Stimulated activated naive B cell treated with anti-CD40 and anti-IgM and Interleukin-4, amounts not matched to agents 10 μg/mL and 1 μg/mL and 100 μg/mL, for 72 hours (primary cell): ENCODE measurements around the gene SGMS2.

ENCODE experiments used
- ATAC-seq, 2 donors: fragments of 150-1000 bp; cut with Tn5 transposase; replicated peaks; 2 replicates each; pipeline ENCODE4 v1.10.0; 2021; ENCODE audit warnings: moderate library complexity in 1 of 2
- DNase-seq: peaks from one replicate; pipeline ENCODE4 v3.0.0; 2021
- H3K27ac Mint-ChIP-seq: one replicate; pipeline ENCODE4 v1.8.0; 2022; ENCODE audit warnings: mild to moderate bottlenecking, mixed read lengths
- H3K27me3 Mint-ChIP-seq, 2 donors: one replicate each; pipeline ENCODE4 v1.8.0; 2022; ENCODE audit warnings: mixed read lengths in 2 of 2
- H3K36me3 Mint-ChIP-seq, 2 donors: one replicate each; pipeline ENCODE4 v1.8.0; 2022; ENCODE audit warnings: mixed read lengths in 2 of 2, mild to moderate bottlenecking in 1 of 2
- H3K4me1 Mint-ChIP-seq, 2 donors: one replicate each; pipeline ENCODE4 v1.8.0; 2022; ENCODE audit warnings: mixed read lengths in 2 of 2, mild to moderate bottlenecking in 1 of 2
- H3K4me3 Mint-ChIP-seq, 2 donors: one replicate each; pipeline ENCODE4 v1.8.0; 2022; ENCODE audit warnings: mild to moderate bottlenecking in 2 of 2, mixed read lengths in 2 of 2, moderate library complexity in 1 of 2
- H3K9me3 Mint-ChIP-seq, 2 donors: one replicate each; pipeline ENCODE4 v1.8.0; 2022; ENCODE audit warnings: mixed read lengths in 2 of 2, mild to moderate bottlenecking in 1 of 2

SGMS2 gene

GRCh38 chr4:107870236-107870635 lies 45.5 kb downstream of the SGMS2 start:
- Mint-ChIP-seq H3K4me3 (no peak overlapping the region), H3K9me3 (no peaks in the 10 kb centered on the region), H3K27me3 (no peaks in the 10 kb centered on the region), H3K27ac (no peak overlapping the region), H3K4me1 (no peaks in the 10 kb centered on the region), H3K36me3 (no peaks in the 10 kb centered on the region)
- ATAC-seq (no peak), DNase-seq (no peak)

- Mint-ChIP-seq H3K27me3 (peaks cover 0 to 3% of the 10 kb centered on the region in 2 donors), H3K36me3 (no peaks in the 10 kb centered on the region), H3K9me3 (no peaks in the 10 kb centered on the region), H3K4me1 (no peaks in the 10 kb centered on the region), H3K27ac (no peak overlapping the region), H3K4me3 (no peak overlapping the region)
- DNase-seq: no peak
- no peak for ATAC-seq
Observed at GRCh38 chr4:107870916-107871786, 46.4 kb downstream of the SGMS2 start.

GRCh38 chr4:107874024-107874423 lies 49.3 kb downstream of the SGMS2 start:
- DNase-seq: no peak
- no peak for ATAC-seq
- Mint-ChIP-seq H3K27me3 (peaks cover 6 to 10% of the 10 kb centered on the region in 2 donors), H3K36me3 (no peaks in the 10 kb centered on the region), H3K4me1 (no peaks in the 10 kb centered on the region), H3K4me3 (no peak overlapping the region), H3K9me3 (no peaks in the 10 kb centered on the region), H3K27ac (no peak overlapping the region)

- H3K4me3 Mint-ChIP-seq: no peak overlapping the region
- peaks cover 6 to 10% of the 10 kb centered on the region in 2 donors for H3K27me3 Mint-ChIP-seq
- H3K27ac Mint-ChIP-seq: no peak overlapping the region
- H3K4me1 Mint-ChIP-seq: no peaks in the 10 kb centered on the region
- H3K36me3 Mint-ChIP-seq: no peaks in the 10 kb centered on the region
- H3K9me3 Mint-ChIP-seq: no peaks in the 10 kb centered on the region
- ATAC-seq (no peak), DNase-seq (no peak)
Observed at GRCh38 chr4:107876099-107876498, 51.4 kb downstream of the SGMS2 start.

- no peaks in the 10 kb centered on the region for H3K9me3 Mint-ChIP-seq
- no peak for DNase-seq
- H3K36me3 Mint-ChIP-seq: no peaks in the 10 kb centered on the region
- peaks cover 6 to 15% of the 10 kb centered on the region in 2 donors for H3K27me3 Mint-ChIP-seq
- no peaks in the 10 kb centered on the region for H3K4me1 Mint-ChIP-seq
- H3K27ac Mint-ChIP-seq: no peak overlapping the region
- ATAC-seq: no peak
- no peak overlapping the region for H3K4me3 Mint-ChIP-seq
Observed at GRCh38 chr4:107877361-107877760, 52.6 kb downstream of the SGMS2 start.

- H3K36me3 Mint-ChIP-seq: no peaks in the 10 kb centered on the region
- DNase-seq (no peak), ATAC-seq (no peak)
- no peak overlapping the region for H3K27ac Mint-ChIP-seq
- no peak overlapping the region for H3K4me3 Mint-ChIP-seq
- peaks cover 9 to 10% of the 10 kb centered on the region in 2 donors for H3K27me3 Mint-ChIP-seq
- H3K4me1 Mint-ChIP-seq: no peaks in the 10 kb centered on the region
- no peaks in the 10 kb centered on the region for H3K9me3 Mint-ChIP-seq
Observed at GRCh38 chr4:107885865-107886264, 61.1 kb downstream of the SGMS2 start.

GRCh38 chr4:107888237-107888636 lies 63.5 kb downstream of the SGMS2 start:
- Mint-ChIP-seq H3K36me3 (no peaks in the 10 kb centered on the region), H3K27me3 (peaks cover 11 to 14% of the 10 kb centered on the region in 2 donors), H3K4me1 (no peaks in the 10 kb centered on the region), H3K4me3 (no peak overlapping the region), H3K27ac (no peak overlapping the region), H3K9me3 (no peaks in the 10 kb centered on the region)
- DNase-seq (no peak), ATAC-seq (no peak)

GRCh38 chr4:107890779-107891178 lies 66.0 kb downstream of the SGMS2 start:
- H3K4me1 Mint-ChIP-seq: no peaks in the 10 kb centered on the region
- H3K27ac Mint-ChIP-seq: no peak overlapping the region
- H3K9me3 Mint-ChIP-seq: no peaks in the 10 kb centered on the region
- peaks cover 10 to 11% of the 10 kb centered on the region in 2 donors for H3K27me3 Mint-ChIP-seq
- H3K4me3 Mint-ChIP-seq: no peak overlapping the region
- no peaks in the 10 kb centered on the region for H3K36me3 Mint-ChIP-seq
- DNase-seq (no peak), ATAC-seq (no peak)

- no peaks in the 10 kb centered on the region for H3K4me1 Mint-ChIP-seq
- H3K9me3 Mint-ChIP-seq: no peaks in the 10 kb centered on the region
- no peak for DNase-seq
- H3K27ac Mint-ChIP-seq: no peak overlapping the region
- no peak overlapping the region for H3K4me3 Mint-ChIP-seq
- H3K36me3 Mint-ChIP-seq: no peaks in the 10 kb centered on the region
- peaks cover 11 to 15% of the 10 kb centered on the region in 2 donors for H3K27me3 Mint-ChIP-seq
- no peak for ATAC-seq
Observed at GRCh38 chr4:107891299-107891698, 66.6 kb downstream of the SGMS2 start.

- no peaks in the 10 kb centered on the region for H3K4me1 Mint-ChIP-seq
- H3K27me3 Mint-ChIP-seq: peaks cover 11 to 22% of the 10 kb centered on the region in 2 donors
- H3K36me3 Mint-ChIP-seq: no peaks in the 10 kb centered on the region
- H3K4me3 Mint-ChIP-seq: no peak overlapping the region
- ATAC-seq (no peak), DNase-seq (no peak)
- H3K9me3 Mint-ChIP-seq: no peaks in the 10 kb centered on the region
- H3K27ac Mint-ChIP-seq: no peak overlapping the region
Observed at GRCh38 chr4:107893171-107894137, 68.7 kb downstream of the SGMS2 start.

GRCh38 chr4:107894138-107894603 lies 69.4 kb downstream of the SGMS2 start:
- DNase-seq: no peak
- H3K27me3 Mint-ChIP-seq: peaks cover 11 to 22% of the 10 kb centered on the region in 2 donors
- no peaks in the 10 kb centered on the region for H3K36me3 Mint-ChIP-seq
- no peaks in the 10 kb centered on the region for H3K9me3 Mint-ChIP-seq
- H3K4me3 Mint-ChIP-seq: no peak overlapping the region
- no peaks in the 10 kb centered on the region for H3K4me1 Mint-ChIP-seq
- no peak for ATAC-seq
- H3K27ac Mint-ChIP-seq: no peak overlapping the region

GRCh38 chr4:107896158-107896645 lies 71.5 kb downstream of the SGMS2 start:
- DNase-seq: no peak
- no peaks in the 10 kb centered on the region for H3K36me3 Mint-ChIP-seq
- no peak overlapping the region for H3K4me3 Mint-ChIP-seq
- peaks cover 15 to 28% of the 10 kb centered on the region in 2 donors for H3K27me3 Mint-ChIP-seq
- no peaks in the 10 kb centered on the region for H3K9me3 Mint-ChIP-seq
- ATAC-seq: no peak
- H3K4me1 Mint-ChIP-seq: no peaks in the 10 kb centered on the region
- no peak overlapping the region for H3K27ac Mint-ChIP-seq

GRCh38 chr4:107896646-107897045 lies 71.9 kb downstream of the SGMS2 start:
- Mint-ChIP-seq H3K36me3 (no peaks in the 10 kb centered on the region), H3K4me3 (no peak overlapping the region), H3K27me3 (peaks cover 11 to 28% of the 10 kb centered on the region in 2 donors), H3K4me1 (no peaks in the 10 kb centered on the region), H3K9me3 (no peaks in the 10 kb centered on the region), H3K27ac (no peak overlapping the region)
- ATAC-seq (no peak), DNase-seq (no peak)

- Mint-ChIP-seq H3K9me3 (no peaks in the 10 kb centered on the region), H3K27ac (no peak overlapping the region), H3K4me3 (no peak overlapping the region), H3K27me3 (peaks cover 17 to 38% of the 10 kb centered on the region in 2 donors), H3K36me3 (no peaks in the 10 kb centered on the region), H3K4me1 (no peaks in the 10 kb centered on the region)
- ATAC-seq: no peak
- no peak for DNase-seq
Observed at GRCh38 chr4:107897823-107898222, 73.1 kb downstream of the SGMS2 start.
